CD4-positive, alpha-beta T cell treated with Interleukin-6 at 100 ng/mL for 8 hours (primary cell): ENCODE data around the gene SLC23A1.
A peak's percentile ranks its signal among the peaks of the same experiment; 100 is the strongest.
"Not testable (repeated sequence)": the region's sequence is repeated elsewhere in the genome, so short reads cannot be mapped to it uniquely, and the experiment has no call there.

Source experiments
- DNase-seq: peaks from one replicate; pipeline ENCODE4 v3.0.0-alpha.2; 2020; ENCODE audit warnings: mixed read lengths, low spot score

The SLC23A1 gene

DNA sequence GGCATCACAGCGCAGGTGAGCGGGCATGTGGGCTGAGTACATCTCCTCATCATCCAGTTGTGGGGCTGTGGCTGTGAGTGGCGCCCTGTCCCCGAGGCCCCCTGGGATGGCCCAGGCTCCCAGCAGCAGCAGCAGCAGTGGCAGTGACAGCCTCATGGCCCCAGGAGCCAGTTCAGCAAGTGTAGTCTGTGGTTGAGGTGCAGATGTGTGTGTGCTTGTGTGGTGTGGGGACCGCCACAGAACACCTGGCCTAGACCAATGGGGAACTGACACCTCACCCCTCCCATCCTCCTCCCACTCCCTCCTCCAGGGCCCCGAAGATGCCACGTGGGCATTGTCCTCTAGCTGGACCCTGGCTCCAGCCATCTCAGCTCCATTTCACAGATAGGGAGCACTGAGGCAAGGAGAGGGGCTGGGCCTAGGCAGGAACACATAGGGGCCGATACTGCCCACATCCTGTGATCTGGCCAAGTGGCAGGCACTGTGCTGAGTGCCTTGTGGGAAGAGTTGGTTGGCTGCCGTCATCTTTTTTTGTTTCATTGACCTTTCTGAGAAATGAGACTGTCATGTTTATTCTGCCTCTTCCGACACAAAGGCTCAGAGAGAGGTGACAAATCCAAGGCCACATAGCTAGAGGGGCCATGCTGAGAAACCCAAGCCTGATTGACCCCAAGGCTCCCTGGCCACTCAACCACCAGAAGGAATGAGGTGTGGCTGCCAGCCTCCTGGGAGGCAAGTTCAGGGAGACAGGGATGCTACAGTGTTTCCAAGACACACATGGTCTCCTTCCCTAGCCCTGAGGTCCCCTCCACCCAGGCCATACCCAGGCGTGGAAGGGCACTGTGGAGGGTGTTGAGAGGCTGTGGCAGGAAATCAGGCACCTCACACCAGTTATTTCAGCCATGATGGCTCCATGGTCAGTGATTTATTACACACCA is 6.9 kb upstream of the SLC23A1 start, which contains the start of gene MZB1:
Gene MZB1, minus strand, starts transcription at position 213 of the 938 bp plus-strand sequence. Its CDS starts 57 bp downstream, at position 156.
- peak; percentile 50 for DNase-seq

DNA sequence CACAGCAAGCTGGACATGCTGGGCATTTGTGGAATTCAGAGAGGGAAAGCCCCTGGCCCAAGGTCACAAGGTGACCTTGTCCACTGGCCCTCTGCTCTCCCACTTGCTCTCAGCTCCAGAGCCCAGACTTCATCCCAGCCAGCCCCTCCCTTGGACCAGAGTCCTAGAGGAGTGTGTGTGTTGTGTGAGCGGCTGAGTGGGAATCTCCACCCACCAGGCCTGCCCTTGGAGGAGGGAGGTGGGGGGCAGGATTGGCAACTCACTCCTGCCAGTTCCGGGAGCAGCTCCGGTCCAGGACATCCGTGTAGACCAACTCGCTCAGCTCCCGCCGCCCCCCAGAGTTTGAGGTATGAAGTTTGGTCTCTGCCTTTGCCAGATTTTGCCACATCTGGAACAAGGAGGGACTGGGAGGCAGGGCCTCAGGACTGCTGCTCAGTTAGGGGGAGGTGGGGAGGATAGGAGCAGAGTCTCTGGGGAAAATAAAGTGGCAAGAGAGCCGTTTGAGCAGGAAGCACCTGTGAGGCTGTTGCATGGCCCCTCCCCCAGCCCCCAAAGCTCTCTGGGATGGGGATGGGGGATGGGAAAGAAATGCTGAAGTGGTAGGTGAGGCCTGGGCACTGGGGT is 5.2 kb upstream of the SLC23A1 start:
- DNase-seq: no peak

DNA sequence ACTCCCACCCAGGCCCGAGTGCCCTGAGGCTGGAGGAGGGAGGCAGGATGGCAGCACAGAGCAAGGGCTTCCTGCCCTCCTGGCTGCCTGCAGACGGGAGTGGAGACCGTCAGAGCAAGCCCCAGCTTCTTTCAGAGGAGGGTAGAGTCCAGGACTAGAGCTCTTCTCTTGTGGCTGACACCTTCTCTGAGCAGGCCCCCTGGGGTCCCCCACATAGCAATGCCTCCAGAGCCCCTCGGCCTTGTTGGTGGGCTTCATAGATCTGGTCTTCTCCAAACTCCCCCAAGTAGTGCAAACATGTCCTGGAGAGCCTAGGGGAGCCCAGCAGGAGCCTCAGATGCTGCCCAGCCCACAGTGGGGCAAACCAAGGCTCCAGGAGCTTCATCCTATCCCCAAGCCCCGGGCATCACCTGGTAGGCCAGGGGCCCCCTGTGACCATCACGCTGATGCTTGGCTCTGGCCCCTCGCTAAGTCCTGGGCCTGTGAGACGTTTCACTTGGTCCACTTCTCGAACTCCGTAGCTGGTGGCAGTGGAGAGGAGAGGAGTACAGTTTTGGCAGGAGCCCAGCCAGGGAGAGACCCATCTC is 4.6 kb upstream of the SLC23A1 start:
- DNase-seq: no peak

GRCh38 chr5:139386956-139387355 is 3.9 kb upstream of the SLC23A1 start:
- not testable (repeated sequence) for DNase-seq

- DNase-seq: no peak
Measured at GRCh38 chr5:139386050-139386438, 2.9 kb upstream of the SLC23A1 start.

- DNase-seq: peak; percentile 22
Measured at GRCh38 chr5:139385061-139386049, 2.3 kb upstream of the SLC23A1 start.

GRCh38 chr5:139384591-139385051 is 1.5 kb upstream of the SLC23A1 start:
- DNase-seq: no peak

DNA sequence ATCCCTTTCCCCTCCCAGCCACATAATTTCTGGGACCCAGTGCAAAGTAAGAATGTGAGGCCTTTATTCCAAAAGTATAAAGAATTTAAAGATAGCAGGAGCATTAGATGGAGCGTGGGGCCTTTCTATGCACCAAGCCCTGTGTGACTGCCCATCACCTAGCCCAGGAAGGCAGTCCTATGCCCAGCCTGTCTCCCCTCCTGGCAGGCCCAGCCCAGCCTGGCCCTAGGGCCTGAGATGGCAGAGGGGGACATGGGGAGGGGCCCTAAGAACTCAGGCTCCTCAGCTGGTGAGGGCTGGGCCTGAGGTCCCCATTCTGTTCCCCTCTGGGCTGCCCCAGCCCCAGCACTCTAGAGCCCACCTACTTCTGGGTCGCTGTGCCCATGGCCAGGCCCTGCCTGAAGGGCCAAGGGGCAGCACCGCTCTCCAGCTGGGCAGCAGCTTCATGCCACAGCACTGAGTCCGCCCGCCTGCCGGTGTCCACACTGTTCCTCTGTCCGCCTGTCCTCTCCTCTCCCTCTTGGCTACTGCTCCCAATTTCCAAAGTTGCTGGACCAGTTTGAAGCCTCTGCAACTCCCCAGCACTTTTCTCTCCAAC is 995 bp upstream of the SLC23A1 start:
- DNase-seq: no peak

DNA sequence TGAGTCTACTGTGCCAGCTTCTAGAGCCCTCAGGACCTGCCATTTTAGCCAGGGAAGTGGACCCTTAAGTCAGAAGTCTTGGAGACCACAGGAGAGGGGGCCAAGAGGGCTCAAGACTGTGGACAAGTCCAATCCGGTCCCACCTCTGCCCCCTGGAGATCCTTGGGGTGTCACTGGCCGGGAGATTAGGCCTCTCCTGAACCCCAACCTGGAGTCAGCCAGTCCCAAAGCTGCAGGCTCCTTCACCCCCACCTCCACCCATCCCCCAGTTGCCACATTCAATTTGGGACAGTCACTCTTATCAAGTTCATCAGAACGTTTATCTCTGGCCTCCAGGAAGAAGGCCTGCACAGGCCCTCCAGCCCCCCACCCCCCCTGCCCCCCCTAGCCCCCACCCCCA is 290 bp downstream of the SLC23A1 start:
- DNase-seq: no peak

DNA sequence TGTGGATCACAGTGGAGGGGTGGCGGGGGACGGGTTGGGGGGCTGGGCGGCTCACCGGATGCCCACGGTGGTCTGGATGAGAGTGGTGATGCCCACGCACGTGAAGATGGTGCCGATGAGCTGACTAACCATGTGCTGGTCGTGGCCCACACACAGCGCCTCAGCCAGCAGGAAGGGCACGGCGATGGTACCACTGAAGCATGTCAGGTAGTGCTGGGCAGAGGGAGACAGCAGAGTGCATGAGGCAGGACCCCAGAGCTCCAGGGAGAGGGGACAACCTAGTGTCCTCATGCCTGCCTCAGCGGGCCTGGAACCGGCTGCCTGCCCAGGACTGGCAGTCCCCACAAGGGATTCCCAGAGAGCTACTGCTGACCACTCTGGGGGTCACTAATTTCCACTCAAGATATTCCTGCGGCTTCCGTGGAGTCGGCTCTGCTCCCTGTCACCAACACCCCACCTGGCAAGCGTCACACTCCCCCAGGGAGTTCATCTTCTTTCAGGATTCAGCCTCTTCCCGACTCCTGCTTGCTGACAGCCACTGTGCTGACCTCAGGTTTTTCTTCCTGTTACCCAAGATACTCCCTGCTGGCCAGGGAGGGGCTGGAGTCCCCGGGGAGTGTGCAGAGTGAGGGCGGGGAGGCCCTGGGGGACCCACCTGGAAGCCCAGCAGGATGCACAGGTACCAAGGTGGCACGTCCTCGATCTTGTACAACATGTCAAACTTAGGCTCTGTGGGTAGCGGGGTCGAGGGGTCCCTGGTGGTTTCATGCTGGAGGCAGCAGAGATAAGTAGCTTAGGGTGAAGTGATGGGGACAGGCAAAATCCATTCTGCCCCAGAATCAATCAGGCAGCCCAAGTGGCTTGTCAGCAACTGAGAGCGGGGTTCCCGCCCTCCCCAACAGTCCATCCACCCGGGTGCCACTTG is 998 bp downstream of the SLC23A1 start:
- no peak for DNase-seq

DNA sequence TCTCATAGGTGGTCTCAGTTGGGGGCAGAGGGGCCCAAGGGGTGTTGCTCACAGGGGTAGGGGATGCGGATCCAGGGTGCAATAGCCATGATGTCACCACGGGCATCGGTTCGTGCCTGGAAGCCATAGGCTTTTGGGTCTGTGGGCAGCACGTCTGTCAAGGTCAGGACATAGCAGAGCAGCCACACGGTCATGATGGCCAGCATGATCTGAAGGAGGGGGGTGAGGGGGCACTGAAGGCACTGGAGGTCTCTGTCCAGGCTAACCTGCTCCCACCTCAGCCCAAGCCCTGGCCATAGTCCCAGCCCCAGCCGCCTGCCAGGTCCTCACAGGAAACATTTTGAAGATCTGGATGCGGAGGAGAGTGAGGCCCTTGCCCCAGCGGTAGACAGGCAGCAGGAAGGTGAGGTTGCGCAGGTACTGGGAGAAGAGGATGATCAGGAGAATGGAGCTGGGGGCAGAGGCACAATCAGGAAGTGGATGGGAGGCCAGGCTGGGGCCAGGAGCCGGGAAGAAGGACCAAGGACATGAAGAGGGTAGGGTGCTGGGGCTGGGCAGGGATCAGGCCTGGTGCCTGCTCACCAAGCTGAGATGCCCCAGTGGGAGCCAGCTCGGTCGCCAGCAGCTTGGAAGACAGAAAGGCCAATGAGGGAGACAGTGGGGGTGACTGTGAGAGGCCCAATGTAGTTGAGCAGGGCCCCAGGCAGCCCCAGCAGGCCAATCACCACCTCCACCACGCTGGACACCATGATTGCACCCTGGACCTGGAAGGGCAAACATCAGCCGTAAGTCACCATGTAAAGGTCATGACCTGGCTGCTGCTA is 3.3 kb downstream of the SLC23A1 start:
- no peak for DNase-seq

GRCh38 chr5:139378941-139379361 is 4.1 kb downstream of the SLC23A1 start:
- DNase-seq: no peak

DNA sequence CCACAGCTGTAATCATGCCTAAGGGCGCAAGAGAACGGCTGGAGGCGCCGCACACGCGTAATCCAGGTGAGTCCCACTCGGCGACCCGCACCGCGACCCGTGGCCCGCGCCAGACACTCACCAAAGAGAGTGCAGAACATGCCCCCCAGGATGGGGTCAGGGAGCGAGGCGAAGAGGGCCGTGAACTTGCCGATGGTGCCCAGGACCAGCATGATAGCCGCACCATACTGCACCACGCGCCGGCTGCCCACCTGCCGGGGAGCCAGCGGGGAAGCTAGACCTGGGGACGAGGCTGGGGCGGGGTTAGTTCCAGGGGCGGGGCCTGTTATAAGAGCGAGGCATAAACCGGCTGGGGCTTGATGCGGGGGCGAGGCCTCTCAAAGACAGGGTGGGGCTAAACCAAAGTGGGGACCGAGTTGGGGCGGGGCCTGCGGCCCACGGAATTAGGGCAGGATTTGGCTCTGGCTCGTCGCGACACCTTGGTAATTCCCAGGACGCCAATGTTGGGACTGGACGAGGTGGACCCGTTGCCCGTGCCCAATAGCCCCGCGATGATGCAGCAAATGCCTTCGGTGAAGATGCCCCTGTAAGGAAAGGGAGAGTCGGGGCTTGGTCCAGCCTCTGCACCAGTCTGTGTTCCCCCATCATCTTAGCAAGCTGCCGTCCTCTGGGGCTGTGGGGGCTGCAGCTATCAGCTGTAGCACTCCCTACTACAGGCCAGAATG is 4.8 kb downstream of the SLC23A1 start:
- no peak for DNase-seq

DNA sequence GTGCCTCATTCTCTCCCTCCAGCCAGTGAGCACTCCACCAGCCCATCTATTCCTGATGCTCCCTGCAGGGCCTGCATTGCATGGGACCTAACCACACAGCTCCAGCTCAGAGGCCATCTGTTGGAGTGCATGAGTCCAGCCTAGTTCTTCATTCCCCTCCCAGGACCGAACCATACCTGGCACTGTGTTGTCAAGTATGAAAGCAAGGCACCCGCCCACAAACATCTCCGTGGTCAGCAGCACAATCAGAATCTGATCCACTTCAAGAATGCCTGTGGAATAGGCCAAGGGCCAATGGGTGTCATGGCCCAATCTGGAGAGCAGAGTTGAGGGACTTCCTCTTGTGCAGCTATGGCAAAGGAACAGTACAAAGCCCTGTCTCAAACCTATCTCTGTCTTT is 5.9 kb downstream of the SLC23A1 start:
- DNase-seq: no peak

DNA sequence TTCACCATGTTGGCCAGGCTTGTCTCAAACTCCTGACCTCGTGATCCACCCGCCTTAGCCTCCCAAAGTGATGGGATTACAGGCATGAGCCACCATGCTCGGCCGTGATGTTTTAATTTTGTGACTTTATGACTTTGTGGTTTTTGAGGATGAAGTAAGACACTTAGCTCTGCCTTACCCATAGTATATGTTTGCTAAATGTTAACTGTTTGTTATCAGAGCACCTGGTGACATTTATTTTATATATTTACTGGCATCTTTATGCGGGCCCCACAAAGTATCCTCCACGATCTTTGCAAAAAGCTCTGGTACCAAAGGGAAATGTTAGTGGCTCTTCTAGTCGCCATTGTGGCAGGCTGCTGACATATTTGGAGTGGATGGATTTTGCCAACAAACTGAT is 6.7 kb downstream of the SLC23A1 start:
- no peak for DNase-seq

DNA sequence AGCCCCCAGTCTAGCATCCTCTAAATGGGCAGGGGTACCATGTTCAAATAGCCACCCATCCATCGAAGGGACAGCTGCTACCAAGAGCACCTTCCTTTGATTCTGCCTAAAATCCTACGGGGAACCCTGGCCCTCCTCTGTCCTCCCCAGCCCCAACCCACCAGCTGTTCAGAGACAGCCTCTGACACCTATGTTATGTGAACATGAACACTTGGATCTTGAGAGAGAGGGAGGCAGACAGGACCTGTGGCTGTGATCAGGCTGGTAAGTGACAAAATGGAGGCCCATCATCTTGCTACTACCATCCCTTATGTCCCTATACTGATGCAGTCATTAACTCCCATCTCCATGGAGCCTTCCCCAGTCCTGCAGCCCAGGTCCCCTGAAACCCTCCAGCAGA is 8.2 kb downstream of the SLC23A1 start:
- no peak for DNase-seq

DNA sequence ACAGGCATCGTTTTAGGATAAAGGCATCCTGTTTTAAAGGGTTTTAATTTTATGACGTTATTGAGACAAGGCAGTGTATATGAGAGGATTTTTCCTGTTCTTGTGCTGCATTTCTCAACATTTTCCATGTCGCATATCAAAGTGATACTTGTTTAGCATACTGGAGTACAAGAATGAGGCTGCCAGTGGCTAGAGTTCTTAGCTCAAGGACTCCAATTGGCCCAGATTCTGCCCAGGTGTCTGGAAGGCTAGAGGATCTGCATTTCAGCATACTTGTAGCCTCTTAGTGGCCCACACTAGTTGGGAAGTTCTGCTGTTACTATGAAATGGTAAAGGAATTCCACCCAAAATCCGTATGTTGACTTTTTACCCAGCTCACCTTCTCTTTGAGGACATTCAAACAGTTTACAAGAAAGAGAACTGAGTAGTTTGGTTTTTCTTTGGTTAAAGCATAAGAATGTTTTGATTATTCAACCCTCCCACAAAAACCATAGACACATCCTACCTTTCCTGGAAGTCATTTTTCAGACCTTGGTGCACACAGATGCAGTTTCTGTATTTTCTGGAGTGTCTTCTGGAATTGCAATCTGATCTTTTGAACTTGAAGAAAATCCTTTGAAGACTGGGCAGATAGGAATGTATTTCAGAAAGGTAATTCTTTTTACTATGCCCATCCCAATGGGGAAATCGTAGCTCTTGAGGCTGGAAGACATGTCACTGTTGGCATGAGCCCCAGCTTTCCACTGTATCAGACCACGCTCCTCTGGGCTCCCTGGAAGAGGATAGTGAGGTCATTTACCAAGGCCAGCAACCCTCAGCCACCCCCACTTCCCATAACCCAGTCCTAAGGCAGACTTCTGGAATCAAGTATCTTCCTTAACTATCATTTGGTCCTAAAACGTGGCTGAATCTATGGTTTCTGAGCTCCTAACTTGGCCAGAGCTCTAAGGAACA is 11.3 kb downstream of the SLC23A1 start:
- DNase-seq: no peak
